ENCODE results near the gene SUOX. TPM values are rescaled to one million over a fixed set of nuclear protein-coding genes. Genes with fewer than 3 reads are reported as not detected.
A peak's percentile ranks its signal among the peaks of the same experiment; 100 is the strongest.

The SUOX gene
- total RNA-seq, 5 donors from 2014 or later (not counting 1 experiment from before 2014, with no cell fraction given): 2.6 to 7.3 (median 3.2) TPM

- DNase-seq (no peak), ATAC-seq (replicated peaks in 1 of 4) (no peak)
- H3K36me3 ChIP-seq (ENCODE audit: control insufficient read depth in 2 of 2, extremely low read depth in 1 of 2, insufficient read depth in 1 of 2, low read length in 1 of 2): peaks cover 0 to 5% of the 10 kb centered on the region in 2 donors
- H3K4me3 ChIP-seq (ENCODE audit: control insufficient read depth in 1 of 2, extremely low read depth in 1 of 2, low read length in 1 of 2): no peak overlapping the region
- no peaks in the 10 kb centered on the region for H3K9me3 ChIP-seq
- 95% methylated on average over 4 of the region's 5 CpGs for WGBS (ENCODE audit: insufficient coverage)
- Mint-ChIP-seq H3K4me1 (peaks cover 30 to 31% (median 30%) of the 10 kb centered on the region in 3 donors), H3K27me3 (no peaks in the 10 kb centered on the region), H3K27ac (peak overlapping the region; percentile 8 to 25), H3K4me3 (peak overlapping the region; percentile 90 to 97 (median 92)), H3K36me3 (no peaks in the 10 kb centered on the region), H3K9me3 (no peaks in the 10 kb centered on the region)
- H3K27ac ChIP-seq (ENCODE audit: low read length): no peak overlapping the region
- ChIA-PET CTCF (no interaction called here), POLR2A (no interaction called here)
- H3K4me1 ChIP-seq (ENCODE audit: control insufficient read depth in 1 of 2, extremely low read depth in 1 of 2, insufficient read depth in 2 of 2, low read length in 2 of 2): peaks cover 10 to 25% of the 10 kb centered on the region in 2 experiments
- H3K27me3 ChIP-seq (replicated peaks in 1 of 2; ENCODE audit: control insufficient read depth in 2 of 2, extremely low read depth in 1 of 2, insufficient read depth in 2 of 2, low read length in 1 of 2): no peaks in the 10 kb centered on the region
These were observed 31.8 kb upstream of the SUOX start for GRCh38 chr12:55965240-55965639.

GRCh38 chr12:55965941-55966407, 31.1 kb upstream of the SUOX start, which contains the start of gene PMEL:
PMEL (minus strand) TSS chr12:55966042; CDS start chr12:55966011, 31 bp downstream.
- Mint-ChIP-seq H3K9me3 (no peaks in the 10 kb centered on the region), H3K4me3 (peak within 1 kb of the TSS; percentile 90 to 97 (median 92)), H3K27ac (peak within 1 kb of the TSS; percentile 68 to 74), H3K4me1 (peaks cover 30 to 31% (median 30%) of the 10 kb centered on the region in 3 donors), H3K36me3 (no peaks in the 10 kb centered on the region), H3K27me3 (no peaks in the 10 kb centered on the region)
- ATAC-seq (replicated peaks in 1 of 4): no peak
- DNase-seq: no peak
- ChIA-PET POLR2A (no interaction called here), CTCF (no interaction called here)
- H3K4me1 ChIP-seq (ENCODE audit: control insufficient read depth in 1 of 2, extremely low read depth in 1 of 2, insufficient read depth in 2 of 2, low read length in 2 of 2): peaks cover 10 to 25% of the 10 kb centered on the region in 2 experiments
- peaks cover 0 to 7% of the 10 kb centered on the region in 2 donors for H3K36me3 ChIP-seq (ENCODE audit: control insufficient read depth in 2 of 2, extremely low read depth in 1 of 2, insufficient read depth in 1 of 2, low read length in 1 of 2)
- peak within 1 kb of the TSS; percentile 67 to 90 for H3K4me3 ChIP-seq (ENCODE audit: control insufficient read depth in 1 of 2, extremely low read depth in 1 of 2, low read length in 1 of 2)
- no peaks in the 10 kb centered on the region for H3K27me3 ChIP-seq (replicated peaks in 1 of 2; ENCODE audit: control insufficient read depth in 2 of 2, extremely low read depth in 1 of 2, insufficient read depth in 2 of 2, low read length in 1 of 2)
- no peaks in the 10 kb centered on the region for H3K9me3 ChIP-seq
- no peak within 1 kb of the TSS for H3K27ac ChIP-seq (ENCODE audit: low read length)
- 35% methylated on average over 2 of the region's 4 CpGs for WGBS (ENCODE audit: insufficient coverage)

- ChIA-PET CTCF (interaction anchor here in 1 of 2 donors (0.5 kb wide), 1 partner anchor 81 kb away, joined by 3 read pairs; no protein-coding TSS in a partner anchor), POLR2A (interaction anchor here in 1 of 2 donors (0.6 kb wide), 1 partner anchor 249 kb away, joined by 4 read pairs; no protein-coding TSS in a partner anchor)
- DNase-seq (peak; percentile 61 to 89 (median 77)), ATAC-seq (replicated peaks in 1 of 4) (peak; percentile 98 to 99 (median 98))
- H3K27me3 ChIP-seq (replicated peaks in 1 of 2; ENCODE audit: control insufficient read depth in 2 of 2, extremely low read depth in 1 of 2, insufficient read depth in 2 of 2, low read length in 1 of 2): no peaks in the 10 kb centered on the region
- peaks cover 30 to 31% (median 30%) of the 10 kb centered on the region in 3 donors for H3K4me1 Mint-ChIP-seq
- no peaks in the 10 kb centered on the region for H3K9me3 ChIP-seq
- no peaks in the 10 kb centered on the region for H3K27me3 Mint-ChIP-seq
- WGBS (ENCODE audit: insufficient coverage): 0% methylated on average over 34 of the region's 45 CpGs
- H3K36me3 ChIP-seq (ENCODE audit: control insufficient read depth in 2 of 2, extremely low read depth in 1 of 2, insufficient read depth in 1 of 2, low read length in 1 of 2): peaks cover 0 to 7% of the 10 kb centered on the region in 2 donors
- H3K36me3 Mint-ChIP-seq: no peaks in the 10 kb centered on the region
- no peak within 1 kb of the TSS for H3K27ac ChIP-seq (ENCODE audit: low read length)
- no peaks in the 10 kb centered on the region for H3K9me3 Mint-ChIP-seq
- peak within 1 kb of the TSS; percentile 90 to 97 (median 92) for H3K4me3 Mint-ChIP-seq
- H3K4me3 ChIP-seq (ENCODE audit: control insufficient read depth in 1 of 2, extremely low read depth in 1 of 2, low read length in 1 of 2): peak within 1 kb of the TSS; percentile 67 to 90
- H3K4me1 ChIP-seq (ENCODE audit: control insufficient read depth in 1 of 2, extremely low read depth in 1 of 2, insufficient read depth in 2 of 2, low read length in 2 of 2): peaks cover 10 to 25% of the 10 kb centered on the region in 2 experiments
- H3K27ac Mint-ChIP-seq: peak within 1 kb of the TSS; percentile 68 to 74
These were observed 30.4 kb upstream of the SUOX start, which contains the start of gene CDK2 for GRCh38 chr12:55966408-55967281. CDK2 (plus strand) TSS chr12:55966830; CDS start chr12:55967009, 179 bp downstream.

GRCh38 chr12:55969356-55969755, 27.7 kb upstream of the SUOX start:
- H3K36me3 Mint-ChIP-seq: no peaks in the 10 kb centered on the region
- no peak overlapping the region for H3K4me3 Mint-ChIP-seq
- WGBS (ENCODE audit: insufficient coverage): no CpG with 5 or more reads among the region's 4 CpGs
- ATAC-seq (replicated peaks in 1 of 4) (no peak), DNase-seq (no peak)
- ChIA-PET CTCF (no interaction called here), POLR2A (no interaction called here)
- peaks cover 30 to 33% (median 31%) of the 10 kb centered on the region in 3 donors for H3K4me1 Mint-ChIP-seq
- H3K9me3 Mint-ChIP-seq: no peaks in the 10 kb centered on the region
- H3K27me3 Mint-ChIP-seq: no peaks in the 10 kb centered on the region
- Histone ChIP-seq H3K36me3 (ENCODE audit: control insufficient read depth in 2 of 2, extremely low read depth in 1 of 2, insufficient read depth in 1 of 2, low read length in 1 of 2) (peaks cover 0 to 7% of the 10 kb centered on the region in 2 donors), H3K27me3 (replicated peaks in 1 of 2; ENCODE audit: control insufficient read depth in 2 of 2, extremely low read depth in 1 of 2, insufficient read depth in 2 of 2, low read length in 1 of 2) (no peaks in the 10 kb centered on the region), H3K9me3 (no peaks in the 10 kb centered on the region), H3K27ac (ENCODE audit: low read length) (no peak overlapping the region), H3K4me1 (ENCODE audit: control insufficient read depth in 1 of 2, extremely low read depth in 1 of 2, insufficient read depth in 2 of 2, low read length in 2 of 2) (peaks cover 13 to 33% of the 10 kb centered on the region in 2 experiments), H3K4me3 (ENCODE audit: control insufficient read depth in 1 of 2, extremely low read depth in 1 of 2, low read length in 1 of 2) (no peak overlapping the region)
- peak overlapping the region in 1 of 2 donors; percentile 44 for H3K27ac Mint-ChIP-seq

- H3K36me3 Mint-ChIP-seq: no peaks in the 10 kb centered on the region
- WGBS (ENCODE audit: insufficient coverage): 86% methylated on average over 1 of the region's 7 CpGs
- ChIA-PET POLR2A (interaction anchor here in 1 of 2 donors (0.6 kb wide), 1 partner anchor 158 kb away, joined by 4 read pairs; no protein-coding TSS in a partner anchor), CTCF (no interaction called here)
- no peak for DNase-seq
- no peak overlapping the region for H3K4me3 Mint-ChIP-seq
- H3K27me3 Mint-ChIP-seq: no peaks in the 10 kb centered on the region
- no peaks in the 10 kb centered on the region for H3K27me3 ChIP-seq (replicated peaks in 1 of 2; ENCODE audit: control insufficient read depth in 2 of 2, extremely low read depth in 1 of 2, insufficient read depth in 2 of 2, low read length in 1 of 2)
- no peak overlapping the region for H3K4me3 ChIP-seq (ENCODE audit: control insufficient read depth in 1 of 2, extremely low read depth in 1 of 2, low read length in 1 of 2)
- peaks cover 22 to 40% of the 10 kb centered on the region in 2 experiments for H3K4me1 ChIP-seq (ENCODE audit: control insufficient read depth in 1 of 2, extremely low read depth in 1 of 2, insufficient read depth in 2 of 2, low read length in 2 of 2)
- no peak overlapping the region for H3K27ac ChIP-seq (ENCODE audit: low read length)
- H3K27ac Mint-ChIP-seq: no peak overlapping the region
- H3K36me3 ChIP-seq (ENCODE audit: control insufficient read depth in 2 of 2, extremely low read depth in 1 of 2, insufficient read depth in 1 of 2, low read length in 1 of 2): peaks cover 0 to 7% of the 10 kb centered on the region in 2 donors
- peaks cover 26 to 28% (median 28%) of the 10 kb centered on the region in 3 donors for H3K4me1 Mint-ChIP-seq
- H3K9me3 ChIP-seq: no peaks in the 10 kb centered on the region
- no peaks in the 10 kb centered on the region for H3K9me3 Mint-ChIP-seq
- no peak for ATAC-seq (replicated peaks in 1 of 4)
These were observed 26.3 kb upstream of the SUOX start for GRCh38 chr12:55970775-55971174.

- Histone ChIP-seq H3K36me3 (ENCODE audit: control insufficient read depth in 2 of 2, extremely low read depth in 1 of 2, insufficient read depth in 1 of 2, low read length in 1 of 2) (peaks cover 0 to 7% of the 10 kb centered on the region in 2 donors), H3K27me3 (replicated peaks in 1 of 2; ENCODE audit: control insufficient read depth in 2 of 2, extremely low read depth in 1 of 2, insufficient read depth in 2 of 2, low read length in 1 of 2) (no peaks in the 10 kb centered on the region), H3K27ac (ENCODE audit: low read length) (no peak overlapping the region), H3K9me3 (no peaks in the 10 kb centered on the region), H3K4me1 (ENCODE audit: control insufficient read depth in 1 of 2, extremely low read depth in 1 of 2, insufficient read depth in 2 of 2, low read length in 2 of 2) (peaks cover 24 to 32% of the 10 kb centered on the region in 2 experiments), H3K4me3 (ENCODE audit: control insufficient read depth in 1 of 2, extremely low read depth in 1 of 2, low read length in 1 of 2) (no peak overlapping the region)
- H3K36me3 Mint-ChIP-seq: no peaks in the 10 kb centered on the region
- H3K27me3 Mint-ChIP-seq: no peaks in the 10 kb centered on the region
- peak overlapping the region in 1 of 3 donors; percentile 29 for H3K4me3 Mint-ChIP-seq
- ATAC-seq (replicated peaks in 1 of 4) (no peak), DNase-seq (no peak)
- no CpG with 5 or more reads among the region's 3 CpGs for WGBS (ENCODE audit: insufficient coverage)
- CTCF ChIA-PET: interaction anchor here in 1 of 2 donors (2.0 kb wide), 1 partner anchor 233 kb away, joined by 12 read pairs; no protein-coding TSS in a partner anchor
- H3K27ac Mint-ChIP-seq: peak overlapping the region in 1 of 2 donors; percentile 9
- POLR2A ChIA-PET: no interaction called here
- H3K4me1 Mint-ChIP-seq: peaks cover 23 to 27% (median 25%) of the 10 kb centered on the region in 3 donors
- H3K9me3 Mint-ChIP-seq: no peaks in the 10 kb centered on the region
These were observed 25.0 kb upstream of the SUOX start for GRCh38 chr12:55972042-55972441.

Data from T-cell (primary cell).